Ectodermal cell (in vitro differentiated cells): Measurements from ENCODE around the gene PKD2L1.

Source experiments
- H3K27ac ChIP-seq: 2 replicates; pipeline ENCODE4 v1.7.0; 2013; ENCODE audit warnings: mild to moderate bottlenecking, low read depth, low read length; ENCODE audit not compliant: insufficient read depth, poor library complexity, severe bottlenecking
- H3K27me3 ChIP-seq: 2 replicates; pipeline ENCODE4 v1.7.0; 2013; ENCODE audit warnings: mild to moderate bottlenecking, low read length; ENCODE audit not compliant: insufficient read depth, control insufficient read depth, poor library complexity, severe bottlenecking
- H3K36me3 ChIP-seq: one replicate; pipeline ENCODE4 v1.7.0; 2013; ENCODE audit warnings: low read length; ENCODE audit not compliant: control insufficient read depth, insufficient read depth
- H3K4me1 ChIP-seq: one replicate; pipeline ENCODE4 v1.7.0; 2013; ENCODE audit warnings: low read length; ENCODE audit not compliant: control insufficient read depth, insufficient read depth
- H3K4me3 ChIP-seq: 2 replicates; pipeline ENCODE4 v1.7.0; 2013; ENCODE audit warnings: low read depth, low read length, control low read depth; ENCODE audit not compliant: insufficient read depth
- H3K9me3 ChIP-seq: 2 replicates; pipeline ENCODE4 v1.7.0; 2013; ENCODE audit warnings: mild to moderate bottlenecking, low read length, moderate library complexity; ENCODE audit not compliant: control insufficient read depth
- WGBS, 2 experiments: methylation state at CpG; one replicate each; pipeline ENCODE4 v1.1.7; 2013; ENCODE audit warnings: missing lambda C conversion rate in 2 of 2; 5-methylcytosine and 5-hydroxymethylcytosine counted together

The PKD2L1 gene

GRCh38 chr10:100368721-100369120, 38.7 kb upstream of the PKD2L1 start:
- Histone ChIP-seq H3K36me3 (no peaks in the 10 kb centered on the region), H3K27me3 (no peaks in the 10 kb centered on the region), H3K4me1 (peaks cover 26% of the 10 kb centered on the region), H3K4me3 (no peak overlapping the region), H3K27ac (no peak overlapping the region), H3K9me3 (no peaks in the 10 kb centered on the region)

GRCh38 chr10:100364735-100365391, 34.8 kb upstream of the PKD2L1 start:
- 73 to 74% methylated on average over 7 of the region's 7 CpGs for WGBS, 2 experiments
- H3K4me1 ChIP-seq: no peaks in the 10 kb centered on the region
- no peaks in the 10 kb centered on the region for H3K9me3 ChIP-seq
- H3K36me3 ChIP-seq: peaks cover 26% of the 10 kb centered on the region
- no peak overlapping the region for H3K4me3 ChIP-seq
- H3K27me3 ChIP-seq: no peaks in the 10 kb centered on the region
- no peak overlapping the region for H3K27ac ChIP-seq

GRCh38 chr10:100364175-100364574, 34.1 kb upstream of the PKD2L1 start:
- Histone ChIP-seq H3K27me3 (no peaks in the 10 kb centered on the region), H3K9me3 (no peaks in the 10 kb centered on the region), H3K36me3 (peaks cover 28% of the 10 kb centered on the region), H3K27ac (no peak overlapping the region), H3K4me1 (no peaks in the 10 kb centered on the region), H3K4me3 (no peak overlapping the region)
- 93 to 99% methylated on average over 3 of the region's 3 CpGs for WGBS, 2 experiments

GRCh38 chr10:100362570-100363496, 32.8 kb upstream of the PKD2L1 start:
- Histone ChIP-seq H3K4me3 (no peak overlapping the region), H3K4me1 (no peaks in the 10 kb centered on the region), H3K9me3 (no peaks in the 10 kb centered on the region), H3K27ac (no peak overlapping the region), H3K27me3 (no peaks in the 10 kb centered on the region), H3K36me3 (peaks cover 32% of the 10 kb centered on the region)
- WGBS, 2 experiments: 91 to 93% methylated on average over 6 of the region's 6 CpGs

- no peak overlapping the region for H3K27ac ChIP-seq
- H3K9me3 ChIP-seq: no peaks in the 10 kb centered on the region
- peaks cover 50% of the 10 kb centered on the region for H3K36me3 ChIP-seq
- 90 to 93% methylated on average over 4 to 5 of the region's 6 CpGs for WGBS, 2 experiments
- H3K27me3 ChIP-seq: no peaks in the 10 kb centered on the region
- no peak overlapping the region for H3K4me3 ChIP-seq
- H3K4me1 ChIP-seq: no peaks in the 10 kb centered on the region
Measured at GRCh38 chr10:100360234-100360633, 30.2 kb upstream of the PKD2L1 start.

- Histone ChIP-seq H3K36me3 (peaks cover 56% of the 10 kb centered on the region), H3K27ac (no peak overlapping the region), H3K4me1 (no peaks in the 10 kb centered on the region), H3K9me3 (no peaks in the 10 kb centered on the region), H3K27me3 (no peaks in the 10 kb centered on the region), H3K4me3 (no peak overlapping the region)
- 92 to 96% methylated on average over 3 of the region's 3 CpGs for WGBS, 2 experiments
Measured at GRCh38 chr10:100359529-100360150, 29.6 kb upstream of the PKD2L1 start.

GRCh38 chr10:100359030-100359432, 29.0 kb upstream of the PKD2L1 start:
- Histone ChIP-seq H3K27ac (no peak overlapping the region), H3K4me3 (no peak overlapping the region), H3K36me3 (peaks cover 63% of the 10 kb centered on the region)

GRCh38 chr10:100357059-100357858, 27.2 kb upstream of the PKD2L1 start:
- H3K36me3 ChIP-seq: peaks cover 63% of the 10 kb centered on the region
- no peaks in the 10 kb centered on the region for H3K27me3 ChIP-seq
- H3K27ac ChIP-seq: no peak overlapping the region
- 88 to 91% methylated on average over 4 of the region's 4 CpGs for WGBS, 2 experiments
- H3K9me3 ChIP-seq: no peaks in the 10 kb centered on the region
- H3K4me3 ChIP-seq: no peak overlapping the region
- no peaks in the 10 kb centered on the region for H3K4me1 ChIP-seq

More at GRCh38 chr10:100359030-100359432, 29.0 kb upstream of the PKD2L1 start:
- Histone ChIP-seq H3K9me3 (no peaks in the 10 kb centered on the region), H3K27me3 (no peaks in the 10 kb centered on the region), H3K4me1 (no peaks in the 10 kb centered on the region)
- WGBS, 2 experiments: 74 to 87% methylated on average over 2 of the region's 2 CpGs

GRCh38 chr10:100356067-100357017, 26.3 kb upstream of the PKD2L1 start:
- Histone ChIP-seq H3K4me1 (no peaks in the 10 kb centered on the region), H3K9me3 (no peaks in the 10 kb centered on the region), H3K36me3 (peaks cover 67% of the 10 kb centered on the region), H3K27me3 (no peaks in the 10 kb centered on the region), H3K27ac (no peak overlapping the region), H3K4me3 (no peak overlapping the region)
- WGBS, 2 experiments: 95 to 98% methylated on average over 13 to 14 of the region's 14 CpGs
